Coronary artery (tissue), 2 donors: ENCODE measurements around the gene LYSMD3.
A peak's percentile ranks its signal among the peaks of the same experiment; 100 is the strongest.

ENCODE experiments used
- DNase-seq: peaks from one replicate; pipeline ENCODE4 v3.0.0-alpha.2; 2017; ENCODE audit warnings: low spot score
- H3K27ac ChIP-seq, 2 donors: fragments of 200-600 bp; sonication (generic); one replicate each; pipeline ENCODE4 v1.5.1; 2016 to 2019
- H3K4me3 ChIP-seq: fragments of 200-600 bp; sonication (generic); 2 replicates; pipeline ENCODE4 v1.5.1; 2016; ENCODE audit warnings: mild to moderate bottlenecking, moderate library complexity
- TF ChIP-seq, protein P1 (sequence below): fragments of 200-600 bp; sonication (generic); IDR thresholded peaks from one replicate; pipeline ENCODE4 v1.5.1; 2019; ENCODE audit warnings: antibody characterized with exemption

The LYSMD3 gene

DNA sequence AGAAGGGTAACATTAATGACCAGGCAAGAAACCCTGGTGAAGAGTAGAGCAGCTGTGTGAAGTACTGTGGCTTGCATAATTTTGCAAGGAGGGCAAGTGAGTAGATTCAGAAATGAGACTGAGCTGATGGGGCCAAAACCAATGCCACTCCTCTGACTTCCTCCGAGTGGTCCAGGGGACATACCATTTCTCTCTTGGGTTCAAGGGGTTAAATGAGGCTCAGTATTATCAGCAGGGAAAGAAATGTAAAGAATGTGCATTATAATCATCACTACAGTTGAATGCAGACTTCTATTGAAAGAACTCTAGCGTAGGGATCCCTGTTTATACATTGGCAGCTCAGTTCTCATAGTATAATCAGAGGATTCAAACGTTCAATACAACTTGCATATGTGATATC is 44.8 kb downstream of the LYSMD3 start:
- no peak for DNase-seq
- TF ChIP-seq, protein P1, sequence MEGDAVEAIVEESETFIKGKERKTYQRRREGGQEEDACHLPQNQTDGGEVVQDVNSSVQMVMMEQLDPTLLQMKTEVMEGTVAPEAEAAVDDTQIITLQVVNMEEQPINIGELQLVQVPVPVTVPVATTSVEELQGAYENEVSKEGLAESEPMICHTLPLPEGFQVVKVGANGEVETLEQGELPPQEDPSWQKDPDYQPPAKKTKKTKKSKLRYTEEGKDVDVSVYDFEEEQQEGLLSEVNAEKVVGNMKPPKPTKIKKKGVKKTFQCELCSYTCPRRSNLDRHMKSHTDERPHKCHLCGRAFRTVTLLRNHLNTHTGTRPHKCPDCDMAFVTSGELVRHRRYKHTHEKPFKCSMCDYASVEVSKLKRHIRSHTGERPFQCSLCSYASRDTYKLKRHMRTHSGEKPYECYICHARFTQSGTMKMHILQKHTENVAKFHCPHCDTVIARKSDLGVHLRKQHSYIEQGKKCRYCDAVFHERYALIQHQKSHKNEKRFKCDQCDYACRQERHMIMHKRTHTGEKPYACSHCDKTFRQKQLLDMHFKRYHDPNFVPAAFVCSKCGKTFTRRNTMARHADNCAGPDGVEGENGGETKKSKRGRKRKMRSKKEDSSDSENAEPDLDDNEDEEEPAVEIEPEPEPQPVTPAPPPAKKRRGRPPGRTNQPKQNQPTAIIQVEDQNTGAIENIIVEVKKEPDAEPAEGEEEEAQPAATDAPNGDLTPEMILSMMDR: no peak
- H3K4me3 ChIP-seq: no peak overlapping the region
- H3K27ac ChIP-seq: no peak overlapping the region

DNA sequence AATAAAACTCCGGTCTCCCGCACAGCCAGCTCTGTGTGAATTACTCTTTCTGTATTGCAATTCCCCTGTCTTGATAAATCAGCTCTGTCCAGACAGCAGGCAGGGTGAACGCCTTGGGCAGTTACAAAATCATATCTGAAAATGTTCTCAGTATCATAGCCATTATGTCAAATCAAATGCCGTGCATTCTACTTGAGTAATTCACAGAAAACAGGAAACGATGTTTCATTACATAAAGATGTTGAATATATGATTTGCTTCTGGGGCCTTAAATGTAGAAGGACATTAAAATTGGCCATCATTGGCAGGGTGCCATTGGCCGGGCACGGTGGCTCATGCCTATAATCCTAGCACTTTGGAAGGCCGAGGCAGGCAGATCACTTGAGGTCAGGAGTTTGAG is 46.2 kb downstream of the LYSMD3 start:
- Histone ChIP-seq H3K27ac (no peak overlapping the region), H3K4me3 (no peak overlapping the region)
- no peak for DNase-seq
- TF ChIP-seq, protein P1: no peak

GRCh38 chr5:90480699-90481098 is 48.7 kb downstream of the LYSMD3 start:
- Histone ChIP-seq H3K27ac (no peak overlapping the region), H3K4me3 (no peak overlapping the region)
- no peak for DNase-seq
- TF ChIP-seq, protein P1: no peak

DNA sequence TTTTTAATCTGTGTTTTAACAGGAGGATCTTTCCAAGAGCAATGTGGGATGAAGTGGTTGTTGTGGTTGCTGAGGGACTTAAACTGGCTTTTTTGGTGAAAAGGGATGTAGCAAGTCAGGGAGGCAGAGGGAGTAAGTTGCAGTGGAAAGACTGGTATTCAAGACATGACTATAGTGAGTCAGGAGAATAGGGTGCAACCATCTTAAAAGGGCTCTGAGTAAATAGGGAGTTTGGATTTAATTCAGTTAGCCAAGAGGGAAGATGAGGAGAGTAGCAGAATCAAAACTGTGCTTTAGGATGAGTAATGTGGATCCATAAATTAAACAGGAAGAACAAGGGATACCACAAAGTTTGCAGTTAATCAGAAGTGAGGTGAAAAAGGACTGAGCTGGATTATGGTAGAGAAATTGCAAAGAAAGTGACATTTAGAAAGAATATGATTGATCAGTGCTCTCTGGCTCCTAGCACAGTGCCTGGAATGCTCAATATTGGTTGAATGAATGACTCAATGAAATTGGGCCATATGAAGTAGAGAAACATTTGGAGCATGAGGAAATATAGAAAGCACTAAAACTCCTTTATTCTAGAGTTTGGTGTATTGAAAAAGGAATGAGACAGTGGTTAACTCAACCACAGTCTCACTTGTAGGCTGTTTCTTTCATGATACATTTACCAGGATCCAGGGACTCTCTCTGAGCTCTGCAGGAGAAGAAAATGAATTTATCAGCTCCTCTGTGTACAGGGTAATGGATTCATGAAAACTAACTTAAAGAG is 49.6 kb downstream of the LYSMD3 start:
- H3K27ac ChIP-seq: no peak overlapping the region
- TF ChIP-seq, protein P1: no peak

DNA sequence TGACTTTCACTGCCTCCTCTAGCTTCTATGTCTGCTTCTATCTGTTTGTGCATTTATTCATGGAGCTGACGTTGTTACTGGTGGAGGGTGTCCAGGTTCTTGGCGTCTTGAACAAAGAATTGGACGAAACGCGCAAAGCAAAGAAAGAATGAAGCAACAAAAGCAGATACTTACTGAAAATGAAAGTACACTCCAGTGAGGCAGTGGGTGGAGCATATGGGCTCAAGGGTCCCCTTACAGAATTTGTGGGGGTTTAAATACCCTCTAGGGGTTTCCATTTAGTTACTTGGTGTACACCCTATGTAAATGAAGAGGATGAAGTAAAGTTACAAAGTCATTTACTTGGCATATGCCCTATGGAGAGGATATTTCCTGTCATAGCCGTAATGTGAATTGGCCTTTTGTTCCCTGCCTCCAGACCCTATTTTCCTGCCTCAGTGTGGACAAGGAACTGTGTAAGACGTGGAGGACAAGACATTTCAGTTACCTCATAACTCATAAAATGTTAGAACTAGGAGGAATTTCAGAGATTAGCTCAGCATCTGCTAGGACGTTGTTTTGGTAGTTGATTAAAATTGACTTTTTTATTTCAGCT is 51.7 kb downstream of the LYSMD3 start:
- Histone ChIP-seq H3K27ac (peak overlapping the region in 1 of 2 donors; percentile 33), H3K4me3 (peak overlapping the region; percentile 32)
- DNase-seq: no peak
- TF ChIP-seq, protein P1: no peak

More for the DNA sequence above, 49.6 kb downstream of the LYSMD3 start:
- no peak overlapping the region for H3K4me3 ChIP-seq
- DNase-seq: no peak

DNA sequence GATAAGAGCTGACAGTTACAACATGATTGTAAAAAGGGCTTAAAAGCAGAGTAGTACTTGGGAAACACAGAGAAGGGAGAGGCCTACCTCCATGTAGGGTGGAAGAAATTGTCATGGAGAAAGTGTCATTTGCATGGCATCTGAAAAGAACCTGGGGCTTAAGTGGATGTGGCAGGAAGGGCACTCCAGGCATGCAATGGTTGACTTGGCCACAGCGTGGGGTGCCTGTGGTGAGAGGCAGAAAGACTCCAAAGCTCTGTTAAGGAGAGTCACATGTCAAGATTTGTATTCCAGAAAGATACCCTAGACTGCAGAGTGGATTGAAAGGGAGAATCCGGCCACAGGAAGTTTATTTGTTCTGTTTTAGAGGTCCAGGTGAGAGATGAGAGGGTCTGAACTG is 52.3 kb downstream of the LYSMD3 start:
- no peak for DNase-seq
- Histone ChIP-seq H3K27ac (no peak overlapping the region), H3K4me3 (no peak overlapping the region)
- TF ChIP-seq, protein P1: no peak

DNA sequence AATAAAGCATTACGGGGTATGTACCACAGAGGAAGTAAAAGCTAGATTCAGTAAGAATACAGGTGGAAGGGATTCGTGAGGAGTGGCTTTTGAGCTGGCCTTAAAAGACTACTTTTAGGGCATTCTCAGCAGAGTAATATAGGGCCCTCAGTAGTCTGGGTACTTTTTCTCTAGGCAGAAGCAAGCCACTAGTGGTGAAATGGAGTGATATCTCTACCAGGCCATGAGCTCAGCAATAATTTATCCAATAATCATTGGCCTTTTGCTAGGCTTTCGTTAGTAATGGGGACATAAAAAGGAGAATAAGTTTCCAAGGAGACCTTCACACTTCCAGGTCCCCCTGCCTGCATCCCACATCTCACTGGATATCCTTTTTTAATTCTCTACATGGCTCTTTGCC is 53.0 kb downstream of the LYSMD3 start:
- no peak for DNase-seq
- Histone ChIP-seq H3K4me3 (no peak overlapping the region), H3K27ac (no peak overlapping the region)
- TF ChIP-seq, protein P1: no peak
